ENCODE results near the gene EP400.
"Not testable (repeated sequence)": the region's sequence is repeated elsewhere in the genome, so short reads cannot be mapped to it uniquely, and the experiment has no call there.

EP400 gene

GRCh38 chr12:132021031-132021871, 71.5 kb downstream of the EP400 start:
- DNase-seq = no peak

GRCh38 chr12:132021965-132022364, 72.2 kb downstream of the EP400 start:
- no peak for DNase-seq

GRCh38 chr12:132023658-132024057, 73.9 kb downstream of the EP400 start:
- DNase-seq = no peak

DNA sequence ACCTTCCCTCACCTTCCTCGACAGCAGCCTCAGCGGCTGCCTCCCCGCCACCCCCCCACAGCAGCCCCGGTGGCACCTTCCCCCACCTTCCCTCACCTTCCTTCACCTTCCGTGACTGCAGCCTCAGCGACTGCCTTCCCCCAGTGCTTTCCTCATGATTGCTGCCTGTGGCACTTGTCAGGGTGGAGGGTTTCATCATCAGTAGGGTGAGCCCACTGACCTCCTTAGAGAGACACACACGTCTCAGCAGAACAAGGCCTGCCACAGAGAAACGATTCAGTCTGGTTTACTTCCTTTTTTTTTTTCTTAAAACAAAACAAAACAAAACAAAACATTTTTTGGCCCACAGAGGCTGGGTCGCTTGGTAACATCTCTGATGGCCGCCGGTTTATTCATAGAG, 75.0 kb downstream of the EP400 start:
- DNase-seq = no peak

DNA sequence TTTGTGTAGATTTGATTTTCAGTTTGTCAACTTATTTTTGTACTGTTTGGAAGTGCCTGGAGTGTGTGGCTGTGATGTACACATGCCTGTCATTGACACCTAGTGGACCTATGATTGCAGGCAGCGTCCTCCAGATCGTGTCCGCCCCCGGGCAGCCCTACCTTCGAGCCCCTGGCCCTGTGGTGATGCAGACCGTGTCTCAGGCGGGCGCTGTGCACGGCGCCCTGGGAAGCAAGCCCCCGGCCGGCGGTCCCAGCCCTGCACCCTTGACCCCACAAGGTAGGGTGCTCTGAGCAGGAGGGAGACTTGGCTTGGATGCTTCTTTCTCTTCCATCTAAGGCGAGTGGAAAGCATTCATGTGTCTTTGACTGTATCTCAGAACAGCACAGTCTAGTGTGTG, 75.8 kb downstream of the EP400 start:
- DNase-seq = no peak

DNA sequence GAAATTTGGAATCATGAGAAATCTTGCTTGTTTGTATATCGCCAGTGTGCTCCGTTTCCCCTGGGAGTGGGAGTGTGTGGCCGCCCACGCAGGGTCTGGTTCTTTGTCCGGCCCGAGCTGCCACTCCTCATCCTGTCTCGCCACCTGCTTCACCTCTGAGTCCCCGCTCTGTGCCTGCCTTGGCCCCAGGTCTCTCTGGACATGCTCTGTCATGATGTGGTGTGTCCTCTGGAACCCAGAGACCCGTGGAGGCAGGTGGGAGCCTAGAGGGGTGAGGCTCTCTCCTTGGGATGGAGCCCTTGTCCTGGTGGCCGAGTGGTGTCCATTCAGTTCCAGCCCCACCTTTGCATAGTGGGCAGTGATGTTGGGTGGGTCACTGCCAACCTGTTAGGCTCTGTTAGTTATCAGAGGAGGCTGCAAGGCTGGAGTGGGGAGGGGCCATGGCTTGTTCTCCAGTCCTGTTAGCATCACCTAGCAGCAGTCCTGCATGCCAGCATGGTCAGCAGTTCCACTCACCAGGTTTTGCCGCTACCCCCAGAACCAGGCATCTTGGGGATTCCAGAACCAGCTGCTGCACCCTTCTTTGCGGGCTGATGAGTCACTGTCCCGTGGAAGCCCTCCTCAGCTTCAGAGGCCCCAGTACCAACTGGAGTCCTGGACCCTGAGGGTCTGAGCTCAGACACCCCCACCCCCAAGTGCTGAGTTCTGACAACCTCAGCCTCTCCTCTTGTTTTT, 76.5 kb downstream of the EP400 start:
- DNase-seq = no peak

DNA sequence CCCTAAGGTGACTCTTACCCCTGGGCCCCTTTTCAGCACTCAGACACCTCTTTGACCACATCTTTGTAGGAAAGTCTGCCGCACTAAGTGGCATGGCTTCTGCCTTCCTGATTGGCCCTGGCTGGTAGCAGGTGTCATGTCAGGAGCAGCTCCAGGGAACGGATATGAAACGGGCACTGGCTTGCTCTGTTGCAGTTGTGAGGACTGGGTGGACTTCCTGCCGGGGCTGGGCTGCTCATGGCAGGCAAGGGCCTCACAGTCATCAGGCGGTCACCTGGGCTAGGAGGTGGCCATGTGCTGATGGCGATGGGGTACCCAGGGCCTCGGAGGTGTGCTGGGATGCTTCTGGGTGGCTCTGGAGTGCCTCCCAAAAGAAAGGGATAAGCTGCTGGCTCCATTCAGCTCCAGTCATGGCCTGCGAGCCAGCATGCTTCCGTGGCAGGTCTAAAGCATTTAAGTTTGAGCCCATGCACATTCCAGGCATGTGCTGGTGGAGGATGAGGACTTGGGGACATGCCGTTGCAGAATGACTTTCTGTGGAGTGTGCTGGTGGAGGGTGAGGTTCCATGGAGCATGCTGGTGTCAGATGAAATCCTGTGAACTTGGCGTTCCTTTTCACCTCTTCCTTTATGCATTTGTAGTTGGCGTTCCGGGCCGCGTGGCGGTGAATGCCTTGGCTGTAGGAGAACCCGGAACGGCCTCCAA, 77.2 kb downstream of the EP400 start:
- no peak for DNase-seq

GRCh38 chr12:132027636-132028035, 77.9 kb downstream of the EP400 start:
- DNase-seq = no peak

GRCh38 chr12:132028111-132028510, 78.4 kb downstream of the EP400 start:
- DNase-seq = no peak

DNA sequence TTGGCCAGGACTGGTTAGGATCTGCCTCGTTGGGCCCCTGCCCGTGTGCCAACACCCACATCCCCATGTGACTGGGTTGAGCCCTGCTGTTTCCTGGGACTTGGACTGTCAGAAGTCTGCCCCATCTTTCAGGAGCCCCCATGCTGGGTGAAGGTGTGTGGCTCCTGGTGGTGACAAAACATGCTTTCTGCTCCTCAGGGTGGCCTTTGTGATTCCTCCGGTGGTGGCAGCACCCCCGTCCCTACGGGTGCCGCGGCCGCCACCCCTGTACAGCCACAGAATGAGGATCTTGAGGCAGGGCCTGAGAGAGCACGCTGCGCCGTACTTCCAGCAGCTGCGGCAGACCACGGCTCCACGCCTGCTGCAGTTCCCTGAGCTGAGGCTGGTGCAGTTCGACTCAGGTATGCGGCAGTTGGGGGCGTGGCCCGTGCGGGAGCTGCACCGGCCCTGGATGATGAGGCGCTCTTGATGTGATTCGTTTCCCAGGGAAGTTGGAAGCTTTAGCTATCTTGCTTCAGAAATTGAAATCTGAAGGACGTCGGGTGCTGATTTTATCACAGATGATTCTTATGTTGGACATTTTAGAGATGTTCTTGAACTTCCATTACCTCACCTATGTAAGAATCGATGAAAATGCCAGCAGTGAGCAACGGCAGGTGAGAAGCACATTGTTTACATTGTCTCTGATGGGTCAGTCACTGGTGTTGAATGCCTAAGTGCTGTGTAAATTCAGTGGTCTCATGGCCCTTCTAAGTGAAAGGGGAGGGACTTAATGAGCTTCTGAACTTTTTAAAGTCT, 80.0 kb downstream of the EP400 start:
- no peak for DNase-seq

GRCh38 chr12:132030367-132031038, 80.8 kb downstream of the EP400 start:
- DNase-seq = no peak

GRCh38 chr12:132033627-132034026, 83.9 kb downstream of the EP400 start:
- no peak for DNase-seq

DNA sequence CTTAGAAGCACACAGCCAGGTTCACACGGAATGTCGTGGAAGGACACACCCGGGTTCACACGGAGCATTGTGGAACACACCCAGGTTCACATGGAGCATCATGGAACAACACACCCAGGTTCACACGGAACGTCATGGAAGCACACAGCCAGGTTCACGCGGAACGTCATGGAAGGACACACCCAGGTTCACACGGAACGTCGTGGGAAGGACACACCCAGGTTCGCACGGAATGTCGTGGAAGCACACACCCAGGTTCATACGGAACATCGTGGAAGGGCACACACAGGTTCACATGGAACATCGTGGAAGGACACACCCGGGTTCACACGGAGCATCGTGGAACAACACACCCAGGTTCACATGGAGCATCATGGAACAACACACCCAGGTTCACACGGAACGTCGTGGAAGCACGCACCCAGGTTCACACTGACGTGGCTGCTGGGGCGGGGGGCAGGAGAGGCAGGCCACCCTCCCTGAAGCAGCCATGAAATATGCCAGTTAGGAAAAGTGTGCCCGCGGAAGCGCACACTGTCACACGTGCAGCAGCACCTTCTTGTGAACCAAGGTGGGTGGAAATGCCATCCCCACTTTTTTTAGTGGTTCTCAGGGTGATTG, 86.4 kb downstream of the EP400 start:
- no peak for DNase-seq

DNA sequence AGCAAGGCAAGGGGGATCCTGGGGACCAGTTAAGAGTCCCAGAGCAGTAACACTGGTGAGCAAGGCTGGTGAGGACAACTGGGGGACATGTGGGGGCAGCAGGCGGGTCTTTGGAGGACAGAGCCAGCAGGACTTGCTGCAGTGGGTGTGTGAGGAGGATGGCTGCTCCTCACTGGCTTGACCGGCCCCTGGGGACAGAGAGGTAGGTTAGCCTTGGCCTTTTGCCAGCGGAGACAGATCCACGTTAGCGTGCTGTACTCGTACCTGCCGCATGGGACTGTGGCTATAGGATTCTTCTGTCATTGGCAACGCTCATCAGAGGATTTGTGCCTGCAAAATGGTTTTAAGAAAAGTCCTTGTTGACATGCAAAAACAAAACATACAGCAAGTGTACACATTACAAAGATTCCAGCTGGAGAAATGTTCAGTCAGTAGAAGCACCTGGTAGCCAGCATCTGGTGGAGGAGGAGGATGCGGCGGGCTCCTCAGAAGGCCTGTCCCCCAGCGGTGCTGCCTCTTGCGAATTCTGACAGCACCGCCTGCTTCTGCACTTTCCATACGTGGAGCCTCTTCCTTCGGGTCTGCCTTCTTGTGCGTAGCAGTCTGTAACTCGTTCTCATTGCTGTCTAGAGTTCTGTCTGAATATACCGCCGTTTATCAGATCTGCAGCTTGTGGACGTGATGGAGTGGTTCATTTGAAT, 91.3 kb downstream of the EP400 start:
- no peak for DNase-seq

DNA sequence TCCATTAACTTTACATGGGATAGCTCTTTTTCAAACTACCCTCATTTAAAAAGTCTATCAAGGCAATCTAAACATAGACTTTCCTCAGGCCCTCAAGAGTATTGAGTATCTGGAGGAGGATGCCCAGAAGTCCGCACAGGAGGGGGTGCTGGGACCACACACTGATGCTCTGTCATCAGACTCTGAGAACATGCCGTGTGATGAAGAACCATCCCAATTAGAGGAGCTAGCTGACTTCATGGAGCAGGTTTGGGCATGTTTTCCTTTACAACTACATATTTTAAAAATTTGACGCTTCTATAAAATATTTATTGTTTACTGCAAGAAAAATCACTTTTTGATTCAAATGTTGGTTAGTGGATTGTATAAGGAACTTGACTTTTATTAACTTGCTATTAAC, 93.5 kb downstream of the EP400 start:
- no peak for DNase-seq

DNA sequence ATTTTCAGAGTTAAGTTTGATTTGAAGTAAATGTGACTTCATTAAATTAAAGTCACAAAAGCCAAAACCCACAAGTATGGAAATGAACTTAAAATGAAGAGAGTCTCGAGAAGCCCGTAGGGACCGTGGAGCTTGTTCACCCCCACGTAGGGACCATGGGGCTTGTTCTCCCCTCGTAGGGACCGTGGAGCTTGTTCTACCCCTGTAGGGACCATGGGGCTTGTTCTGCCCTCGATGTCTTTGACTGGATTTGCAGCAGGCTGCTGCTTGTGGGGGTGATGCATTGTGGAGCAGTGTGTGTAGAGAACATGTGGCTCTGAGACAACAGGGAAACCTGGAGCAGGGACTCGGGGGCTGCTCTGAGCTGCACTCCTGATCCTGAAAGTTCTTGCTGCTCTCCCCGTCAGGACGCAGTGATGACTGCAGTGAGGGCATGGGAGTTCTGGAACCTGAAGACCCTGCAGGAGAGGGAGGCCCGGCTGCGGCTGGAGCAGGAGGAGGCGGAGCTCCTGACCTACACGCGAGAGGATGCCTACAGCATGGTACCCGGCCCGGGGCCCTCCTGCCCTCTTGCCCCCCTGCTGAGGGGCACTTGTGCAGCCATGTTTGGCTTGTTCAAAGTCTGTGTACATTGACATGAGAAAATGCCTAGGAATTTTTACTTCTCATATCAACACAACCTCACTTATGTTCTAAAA, 94.2 kb downstream of the EP400 start:
- no peak for DNase-seq

DNA sequence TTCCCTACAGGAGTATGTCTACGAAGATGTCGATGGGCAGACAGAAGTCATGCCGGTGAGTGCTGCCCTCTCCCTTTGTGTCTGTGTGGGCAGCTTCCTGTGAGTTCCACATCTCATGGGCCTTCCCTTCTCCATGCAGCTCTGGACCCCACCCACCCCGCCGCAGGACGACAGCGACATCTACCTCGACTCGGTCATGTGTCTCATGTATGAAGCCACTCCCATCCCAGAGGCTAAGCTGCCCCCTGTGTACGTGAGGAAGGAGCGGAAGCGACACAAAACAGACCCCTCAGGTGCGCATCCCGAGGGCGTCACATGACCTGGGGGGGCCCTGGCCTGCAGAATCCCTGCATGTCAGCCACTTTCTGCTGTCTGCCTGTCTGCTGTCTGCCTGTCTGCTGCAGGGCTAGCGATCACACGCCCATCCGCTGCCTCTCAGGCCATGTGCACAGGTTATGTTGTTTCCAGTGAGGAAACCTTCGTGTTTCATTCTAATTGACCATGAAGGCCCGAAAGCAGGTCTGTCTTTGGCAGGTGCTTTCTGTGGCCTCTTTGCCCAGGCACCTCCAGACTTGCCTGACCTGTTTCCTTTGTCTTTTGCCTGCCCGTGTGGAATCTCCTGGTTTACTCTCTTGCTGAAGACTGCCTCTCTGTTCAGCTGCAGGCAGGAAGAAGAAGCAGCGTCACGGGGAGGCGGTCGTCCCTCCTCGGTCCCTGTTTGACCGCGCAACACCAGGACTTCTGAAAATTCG, 95.1 kb downstream of the EP400 start:
- no peak for DNase-seq

DNA sequence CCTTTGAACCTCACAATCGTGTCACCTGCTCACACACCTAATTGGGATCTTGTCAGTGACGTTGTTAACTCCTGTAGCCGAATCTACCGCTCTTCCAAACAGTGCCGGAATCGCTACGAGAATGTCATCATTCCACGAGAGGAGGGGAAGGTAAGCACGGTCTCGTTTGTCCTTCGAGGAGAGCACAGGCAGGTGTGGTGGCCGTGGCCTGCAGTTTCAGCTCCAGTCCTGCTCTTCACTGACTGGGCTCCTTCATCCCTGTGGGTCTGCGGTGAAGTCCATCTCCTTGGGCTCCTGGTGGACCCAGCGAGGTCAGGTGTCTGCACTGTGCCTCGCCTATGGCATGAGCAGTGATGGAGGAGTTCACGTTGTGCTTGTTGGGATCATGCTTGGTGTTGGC, 96.0 kb downstream of the EP400 start:
- DNase-seq = no peak

DNA sequence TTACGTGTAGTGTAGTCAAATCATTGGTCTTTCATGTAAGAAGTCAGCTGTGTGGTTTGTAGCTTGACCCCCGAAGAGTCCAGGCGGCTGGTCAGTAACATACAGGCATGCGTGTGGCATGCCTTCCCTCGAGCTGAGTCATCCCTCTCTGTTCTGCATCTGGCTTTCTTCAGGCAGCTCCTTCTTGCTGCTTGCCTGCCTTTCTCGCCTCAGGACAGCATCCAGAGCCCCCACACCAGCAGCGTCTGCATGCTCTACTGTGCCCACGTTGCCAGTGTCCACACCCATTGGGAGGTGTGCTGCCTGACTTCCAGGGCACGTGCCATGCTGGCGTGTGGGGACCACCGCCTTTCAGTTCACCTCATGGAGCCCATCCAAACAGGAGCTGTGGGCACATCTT, 96.8 kb downstream of the EP400 start:
- no peak for DNase-seq

DNA sequence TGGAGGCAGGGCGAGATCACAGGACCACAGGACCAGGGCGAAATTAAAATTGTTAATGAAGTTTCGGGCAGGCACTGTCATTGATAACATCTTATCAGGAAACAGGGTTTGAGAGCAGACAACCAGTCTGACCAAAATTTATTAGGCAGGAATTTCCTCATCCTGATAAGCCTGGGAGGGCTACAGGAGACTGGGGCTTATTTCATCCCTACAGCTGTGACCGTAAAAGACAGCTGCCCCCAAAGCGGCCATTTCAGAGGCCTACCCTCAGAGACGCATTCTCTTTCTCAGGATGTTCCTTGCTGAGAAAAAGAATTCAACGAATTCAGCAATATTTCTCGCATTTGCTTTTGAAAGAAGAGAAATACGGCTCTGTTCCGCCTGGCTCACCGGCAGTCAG, 97.9 kb downstream of the EP400 start:
- not testable (repeated sequence) for DNase-seq

All from bone marrow (tissue), 2 donors.